Right renal pelvis (tissue), 4 donors: Measurements from ENCODE around the gene NMT1. TPM values are rescaled to one million over a fixed set of nuclear protein-coding genes. Genes with fewer than 3 reads are reported as not detected.
A peak's percentile ranks its signal among the peaks of the same experiment; 100 is the strongest.

Experiments
- DNase-seq, 4 donors: peaks; one replicate each; pipeline ENCODE4 v3.0.0-alpha.2; 2013; ENCODE audit warnings: low read depth in 4 of 4, low spot score in 3 of 4, missing footprints in 1 of 4
- polyA plus RNA-seq, 4 donors: library from polyadenylated mRNA; unstranded; fragments of 120-200 nt; gene quantifications; one replicate each; pipeline ENCODE4 v1.2.1, GENCODE V29; 2013; ENCODE audit not compliant: insufficient read length in 4 of 4

NMT1 gene
- polyA plus RNA-seq, 4 donors: 65.8 to 73.9 (median 67.3) TPM

DNA sequence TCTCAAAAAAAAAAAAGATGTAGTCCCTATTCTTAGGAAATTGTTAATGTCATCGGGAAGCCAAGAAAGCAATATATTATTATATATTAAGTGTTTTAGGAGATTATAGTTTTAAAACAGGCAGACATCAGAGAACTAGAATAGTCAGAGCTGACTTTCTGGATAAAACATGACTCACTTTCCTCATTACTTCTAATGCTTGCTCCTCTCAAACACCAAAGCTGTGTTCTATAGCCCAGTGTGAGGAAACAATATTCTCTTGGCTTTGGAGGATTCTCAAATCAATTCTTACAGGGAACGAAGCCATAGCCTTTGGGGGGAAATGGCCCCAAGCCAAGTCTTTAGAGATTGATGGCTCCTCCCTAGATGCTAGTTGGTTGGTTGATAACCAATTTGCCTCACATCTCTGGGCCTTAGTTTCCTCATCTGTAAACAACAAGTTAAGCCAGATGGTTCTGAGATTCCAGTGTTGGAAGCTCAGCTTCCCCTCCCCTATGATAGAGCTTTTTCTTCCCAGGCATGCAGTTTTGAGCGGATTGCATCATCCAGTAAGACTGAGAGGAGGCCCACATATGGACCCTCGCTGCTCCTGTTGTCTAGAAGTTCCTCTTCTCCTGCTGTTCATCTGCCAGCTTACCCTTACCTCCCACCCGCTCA is 12.4 kb downstream of the NMT1 start:
- no peak for DNase-seq

DNA sequence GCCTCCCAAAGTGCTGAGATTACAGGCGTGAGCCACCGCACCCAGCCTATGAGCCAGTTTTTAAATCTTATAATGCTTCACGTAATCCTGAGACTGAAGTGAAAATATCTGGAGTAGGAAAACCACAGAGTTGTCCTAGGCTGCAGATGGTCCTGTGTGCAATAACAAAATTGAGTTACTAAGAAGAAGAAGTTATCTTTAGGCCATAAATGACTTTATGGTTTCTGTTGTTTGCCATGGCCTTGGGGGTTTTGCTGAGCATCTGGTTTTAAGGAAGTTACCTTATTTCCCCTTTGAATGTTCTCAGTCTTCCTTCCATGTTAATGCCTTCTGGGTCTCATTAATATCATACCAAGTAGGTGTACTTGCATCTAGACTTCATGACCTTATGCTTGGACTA is 16.5 kb downstream of the NMT1 start:
- DNase-seq: no peak

DNA sequence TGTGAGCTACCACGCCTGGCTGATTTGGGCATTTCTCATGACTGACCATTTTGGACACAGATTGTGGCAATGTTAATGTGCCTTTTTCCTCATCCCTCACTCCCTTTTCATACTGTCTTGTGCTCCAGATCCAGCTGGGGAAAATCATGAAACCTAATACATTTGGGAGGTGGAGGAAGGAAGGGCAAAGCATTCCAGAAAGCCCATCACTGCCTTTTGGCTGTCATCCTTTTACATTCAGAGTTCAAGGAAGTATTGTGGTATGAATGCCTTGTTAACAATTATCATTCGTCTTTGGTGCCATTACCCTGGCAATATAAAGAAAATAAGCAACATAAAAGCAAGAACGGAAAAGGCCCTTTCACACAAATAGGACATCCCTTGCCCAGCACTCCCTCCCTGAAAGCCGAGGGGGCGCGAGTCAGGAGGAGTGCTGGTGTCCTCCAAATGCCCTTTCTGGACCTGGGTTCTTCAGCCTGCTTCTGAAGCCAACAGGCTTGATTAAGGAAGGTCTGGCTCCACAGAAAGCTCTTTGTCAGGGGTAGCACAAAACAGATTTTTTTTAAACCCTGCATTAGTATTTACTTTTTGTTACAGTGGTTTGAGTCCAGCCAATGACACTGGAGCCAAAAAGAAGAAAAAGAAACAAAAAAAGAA is 20.1 kb downstream of the NMT1 start:
- no peak for DNase-seq

DNA sequence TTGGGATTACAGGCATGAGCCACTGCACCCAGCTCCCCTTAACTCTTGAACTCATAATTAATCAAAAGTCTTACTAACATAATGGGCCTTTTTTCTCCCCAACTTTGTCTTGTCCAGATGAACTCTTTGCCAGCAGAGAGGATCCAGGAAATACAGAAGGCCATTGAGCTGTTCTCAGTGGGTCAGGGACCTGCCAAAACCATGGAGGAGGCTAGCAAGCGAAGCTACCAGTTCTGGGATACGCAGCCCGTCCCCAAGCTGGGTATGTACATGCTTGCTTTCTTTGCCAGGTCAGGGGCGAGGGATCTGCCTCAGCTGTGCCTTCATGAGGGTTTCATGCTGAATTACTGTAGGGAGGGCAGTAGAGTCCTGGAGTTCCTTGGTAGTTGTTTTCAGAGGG is 25.3 kb downstream of the NMT1 start:
- DNase-seq: no peak

DNA sequence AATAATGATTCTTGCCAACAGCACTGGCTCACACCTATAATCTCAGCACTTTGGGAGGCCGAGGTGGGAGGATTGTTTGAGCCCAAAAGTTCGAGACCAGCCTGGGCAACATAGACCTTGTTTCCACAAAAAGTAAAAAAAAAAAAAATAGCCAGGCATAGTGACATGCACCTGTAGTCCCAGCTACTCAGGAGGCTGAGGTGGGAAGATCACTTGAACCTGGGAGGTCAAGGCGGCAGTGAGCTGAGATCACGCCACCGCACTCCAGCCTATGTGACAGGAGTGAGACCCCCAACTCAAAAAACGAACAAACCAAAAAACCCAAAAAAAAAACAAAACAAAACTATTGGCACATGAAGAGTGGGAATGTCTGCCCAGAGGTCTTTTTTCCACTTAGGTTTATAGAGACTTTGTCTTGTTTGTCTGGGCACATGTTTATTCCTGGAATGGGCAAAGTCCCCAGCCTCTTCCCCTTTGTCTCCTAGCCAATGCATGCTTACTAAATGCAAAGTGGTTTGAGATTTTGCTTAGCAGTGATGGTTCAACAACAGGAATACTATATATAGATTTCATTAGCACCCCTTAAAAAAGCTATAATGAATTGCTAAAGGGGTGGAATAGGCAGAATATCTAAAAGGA is 25.9 kb downstream of the NMT1 start:
- no peak for DNase-seq

DNA sequence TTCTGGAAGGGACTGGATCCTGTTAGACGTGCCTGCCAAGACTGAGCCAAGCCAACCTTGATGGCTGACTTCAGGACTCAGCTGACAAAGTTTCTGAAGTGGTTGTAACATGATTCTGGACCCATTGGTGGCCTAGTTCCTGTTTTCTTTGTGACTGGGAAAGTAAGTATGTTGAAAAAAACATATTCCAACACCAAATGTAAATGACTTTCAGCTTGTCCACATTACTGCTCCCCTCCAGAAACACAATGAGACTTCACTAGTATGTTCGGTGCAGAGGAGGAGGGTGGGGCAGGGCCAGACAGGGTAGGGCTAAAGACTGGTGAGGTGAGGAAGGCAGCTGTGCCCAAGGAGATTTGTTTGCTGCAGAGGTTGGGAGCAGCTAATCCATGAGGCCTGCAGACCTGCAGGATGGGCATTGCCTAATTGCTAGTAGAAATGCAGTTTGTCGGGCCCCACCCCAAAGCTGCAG is 26.4 kb downstream of the NMT1 start:
- no peak for DNase-seq

DNA sequence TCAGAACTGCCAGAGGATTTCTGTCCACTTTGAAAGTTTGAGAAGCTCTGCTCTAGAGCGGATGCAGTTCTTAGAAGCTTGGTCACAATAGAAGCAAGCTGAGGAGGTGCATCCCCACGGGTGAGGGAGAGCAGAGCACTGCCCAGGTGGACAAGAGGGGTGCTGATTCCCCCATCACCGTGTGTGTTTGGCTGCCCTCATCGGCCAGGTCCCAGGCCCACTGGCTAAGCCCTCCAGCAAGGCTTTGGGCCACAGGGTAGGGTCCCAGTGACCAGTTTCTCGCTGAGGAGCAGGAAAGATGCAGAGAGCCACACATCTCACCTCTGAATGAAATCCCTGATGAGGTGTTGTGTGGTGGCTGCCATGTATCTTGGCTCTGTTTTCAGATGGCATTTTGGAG is 26.9 kb downstream of the NMT1 start:
- no peak for DNase-seq

DNA sequence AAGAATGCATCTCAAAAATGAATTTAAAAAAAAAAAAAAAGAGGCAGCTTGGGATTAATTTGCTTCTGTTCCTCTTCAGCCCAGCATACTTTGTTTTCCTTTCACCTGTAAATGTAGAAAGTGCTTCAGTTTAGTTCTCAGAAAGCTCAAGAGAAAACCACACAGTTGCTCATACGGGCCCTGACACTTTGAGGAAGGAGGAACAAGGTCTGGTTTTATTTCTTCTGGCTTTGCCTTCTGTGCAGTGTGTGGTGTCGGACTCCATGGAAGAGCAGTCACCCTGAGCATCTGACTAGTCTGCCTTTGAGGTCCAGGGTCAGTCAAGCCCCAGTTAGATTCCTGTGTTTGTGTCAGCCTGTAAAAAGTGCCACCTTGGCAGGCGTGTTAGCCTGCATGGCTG is 27.6 kb downstream of the NMT1 start:
- no peak for DNase-seq

DNA sequence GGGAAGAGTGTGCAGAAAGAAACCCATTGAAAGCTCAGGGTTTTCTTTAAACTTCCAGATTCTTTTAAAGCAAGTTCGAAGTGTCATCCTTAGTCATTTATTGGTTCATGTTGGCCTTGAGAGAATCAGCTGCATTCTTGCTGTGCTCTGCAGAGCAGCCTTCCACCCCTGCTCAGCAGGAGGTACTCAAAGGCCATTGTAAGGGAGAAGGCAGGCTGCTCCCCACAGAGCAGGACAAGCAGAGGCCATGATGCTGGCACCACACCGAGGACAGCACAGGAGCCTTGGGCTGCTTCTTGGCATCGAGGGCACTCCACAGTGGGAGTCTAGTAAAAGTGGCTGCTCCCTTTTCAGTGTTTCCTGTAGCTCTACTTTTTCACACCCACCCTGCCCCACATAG is 29.6 kb downstream of the NMT1 start:
- no peak for DNase-seq

DNA sequence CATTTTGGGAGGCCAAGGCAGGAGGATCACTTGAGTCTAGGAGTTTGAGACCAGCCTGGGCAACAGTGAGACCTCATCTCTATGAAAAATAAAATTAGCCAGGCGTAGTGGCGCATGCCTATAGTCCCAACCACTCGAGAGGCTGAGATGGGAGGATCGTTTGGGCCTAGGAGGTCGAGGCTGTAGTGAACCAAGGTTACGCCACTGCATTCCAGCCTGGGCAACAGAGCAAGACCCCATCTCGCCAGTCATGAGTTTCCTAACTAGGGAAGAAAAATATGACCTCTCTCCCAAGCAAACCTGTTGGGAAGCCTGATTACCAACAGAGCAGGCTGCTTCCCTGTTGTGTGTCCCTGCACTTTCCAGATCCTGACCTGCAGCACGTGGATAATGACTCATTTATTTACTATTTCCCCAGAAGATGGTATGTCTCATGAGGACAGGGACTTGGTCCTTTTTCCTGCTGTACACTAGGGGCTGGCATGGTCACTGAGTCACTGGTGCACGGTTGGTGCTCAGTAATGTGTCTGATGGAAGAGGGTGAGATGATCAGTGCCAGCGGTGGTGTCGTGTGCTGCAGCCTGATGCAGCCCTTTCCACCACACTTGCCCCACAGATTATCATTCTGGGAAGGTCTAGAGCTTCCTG is 30.8 kb downstream of the NMT1 start:
- no peak for DNase-seq

DNA sequence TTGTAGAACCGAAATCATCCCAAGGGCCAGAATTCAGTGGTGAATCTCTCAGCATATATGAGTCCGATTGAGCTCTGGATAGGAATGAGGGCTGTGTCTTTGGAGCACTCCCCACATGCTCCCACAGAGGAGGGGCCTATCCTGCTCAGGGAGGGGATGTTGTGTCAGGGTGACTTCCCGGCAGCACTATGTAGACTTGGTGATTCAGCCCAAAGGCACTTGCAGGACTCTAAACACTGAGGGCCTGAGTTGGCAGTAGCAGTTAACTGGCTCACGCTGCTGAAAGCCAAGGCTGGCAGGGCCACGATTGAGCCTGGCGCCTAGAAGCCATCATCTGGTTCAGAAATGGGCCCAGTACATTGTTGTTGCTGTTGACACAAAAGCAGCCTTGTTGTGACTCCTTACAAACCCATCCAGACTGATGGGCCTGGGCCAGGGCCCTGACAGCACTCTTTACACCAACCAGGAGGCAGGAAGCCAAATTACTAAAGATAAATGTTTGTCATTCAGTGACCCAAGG is 31.9 kb downstream of the NMT1 start:
- DNase-seq: no peak

DNA sequence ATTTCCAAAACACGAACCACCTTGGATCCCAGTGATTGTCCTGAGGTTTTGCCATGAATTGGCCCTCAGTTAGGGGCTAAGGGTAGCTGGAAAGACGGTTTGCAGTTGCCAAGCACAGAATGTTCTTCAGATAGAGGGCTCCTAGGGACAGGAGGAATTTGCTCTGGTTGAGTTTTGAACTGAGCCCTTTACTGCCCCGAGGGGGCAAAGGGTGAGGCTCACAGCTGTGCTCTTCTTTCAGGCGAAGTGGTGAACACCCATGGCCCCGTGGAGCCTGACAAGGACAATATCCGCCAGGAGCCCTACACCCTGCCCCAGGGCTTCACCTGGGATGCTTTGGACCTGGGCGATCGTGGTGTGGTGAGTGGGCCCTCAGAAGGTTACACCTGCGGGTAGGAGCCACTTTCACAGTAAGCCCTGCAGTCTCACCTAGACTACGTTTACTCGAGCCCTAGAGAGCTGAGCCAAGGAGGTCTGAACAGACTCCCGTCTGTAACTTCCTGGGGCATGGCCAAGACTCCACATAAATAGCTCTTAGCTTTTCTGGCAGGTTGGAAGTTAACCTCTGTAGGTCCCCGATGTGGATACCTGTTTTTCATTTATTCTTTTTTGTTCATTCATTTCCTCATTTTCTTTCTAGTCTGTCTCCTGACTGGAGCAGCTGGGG is 32.5 kb downstream of the NMT1 start:
- DNase-seq: no peak

DNA sequence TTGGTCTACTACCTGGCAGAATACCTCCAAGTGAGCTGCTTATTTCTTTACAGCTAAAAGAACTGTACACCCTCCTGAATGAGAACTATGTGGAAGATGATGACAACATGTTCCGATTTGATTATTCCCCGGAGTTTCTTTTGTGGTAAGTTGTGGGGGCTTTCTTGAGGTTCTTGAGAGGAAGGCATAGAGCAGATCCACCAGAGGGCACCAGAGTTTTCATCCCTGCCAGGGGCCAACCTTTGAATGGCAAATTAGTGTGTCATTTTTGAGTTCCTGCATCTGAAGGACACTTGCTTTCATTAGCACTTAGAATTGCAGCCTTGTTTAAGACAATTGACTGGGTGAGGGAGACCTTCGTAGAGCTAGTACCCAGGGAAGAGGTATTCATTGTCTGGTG is 35.0 kb downstream of the NMT1 start:
- DNase-seq: no peak

DNA sequence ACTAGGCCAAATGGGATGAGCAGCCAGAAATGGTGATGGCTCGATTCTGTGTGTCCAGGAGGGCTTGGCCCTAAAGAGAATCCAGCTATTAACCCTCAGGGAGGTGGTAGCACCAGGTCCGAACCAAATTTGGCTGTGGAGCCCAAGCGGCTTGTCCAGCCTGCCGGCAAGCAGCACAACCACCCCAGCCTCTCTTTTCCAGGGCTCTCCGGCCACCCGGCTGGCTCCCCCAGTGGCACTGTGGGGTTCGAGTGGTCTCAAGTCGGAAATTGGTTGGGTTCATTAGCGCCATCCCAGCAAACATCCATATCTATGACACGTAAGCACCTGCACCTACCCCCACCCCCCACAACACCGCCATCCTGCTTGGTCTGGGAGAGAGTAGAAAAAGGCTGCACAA is 35.8 kb downstream of the NMT1 start:
- DNase-seq: no peak

DNA sequence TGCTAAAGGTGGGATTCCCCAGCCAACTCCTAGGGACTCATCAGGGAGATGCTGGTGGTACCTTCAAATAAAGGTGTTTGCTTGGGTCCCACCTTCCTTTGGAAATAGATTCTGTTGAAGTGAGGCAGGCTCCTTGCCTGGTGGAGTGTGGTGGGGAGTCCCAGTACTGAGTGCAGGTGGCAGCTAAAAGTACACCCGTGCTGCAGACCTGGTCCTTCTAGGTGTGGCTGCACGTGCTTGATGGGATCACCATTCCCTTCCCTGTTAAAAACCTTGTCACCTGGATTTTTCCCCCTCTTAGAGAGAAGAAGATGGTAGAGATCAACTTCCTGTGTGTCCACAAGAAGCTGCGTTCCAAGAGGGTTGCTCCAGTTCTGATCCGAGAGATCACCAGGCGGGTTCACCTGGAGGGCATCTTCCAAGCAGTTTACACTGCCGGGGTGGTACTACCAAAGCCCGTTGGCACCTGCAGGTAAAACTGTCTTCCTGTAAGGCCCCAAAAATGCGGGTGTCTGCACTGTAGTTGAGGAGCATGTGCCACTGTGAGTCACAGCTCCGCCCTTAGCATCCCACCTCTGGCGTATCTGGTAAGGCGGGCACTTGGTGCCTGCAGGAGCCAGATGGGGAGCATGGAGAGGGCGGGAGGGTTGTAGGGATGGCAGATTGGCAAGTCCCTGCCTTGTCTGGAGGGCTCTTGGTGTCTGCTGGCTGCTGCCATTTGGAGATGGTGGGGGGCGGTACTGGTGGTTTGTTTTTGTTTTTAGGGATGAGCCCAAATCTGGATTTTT is 37.2 kb downstream of the NMT1 start:
- DNase-seq: no peak

DNA sequence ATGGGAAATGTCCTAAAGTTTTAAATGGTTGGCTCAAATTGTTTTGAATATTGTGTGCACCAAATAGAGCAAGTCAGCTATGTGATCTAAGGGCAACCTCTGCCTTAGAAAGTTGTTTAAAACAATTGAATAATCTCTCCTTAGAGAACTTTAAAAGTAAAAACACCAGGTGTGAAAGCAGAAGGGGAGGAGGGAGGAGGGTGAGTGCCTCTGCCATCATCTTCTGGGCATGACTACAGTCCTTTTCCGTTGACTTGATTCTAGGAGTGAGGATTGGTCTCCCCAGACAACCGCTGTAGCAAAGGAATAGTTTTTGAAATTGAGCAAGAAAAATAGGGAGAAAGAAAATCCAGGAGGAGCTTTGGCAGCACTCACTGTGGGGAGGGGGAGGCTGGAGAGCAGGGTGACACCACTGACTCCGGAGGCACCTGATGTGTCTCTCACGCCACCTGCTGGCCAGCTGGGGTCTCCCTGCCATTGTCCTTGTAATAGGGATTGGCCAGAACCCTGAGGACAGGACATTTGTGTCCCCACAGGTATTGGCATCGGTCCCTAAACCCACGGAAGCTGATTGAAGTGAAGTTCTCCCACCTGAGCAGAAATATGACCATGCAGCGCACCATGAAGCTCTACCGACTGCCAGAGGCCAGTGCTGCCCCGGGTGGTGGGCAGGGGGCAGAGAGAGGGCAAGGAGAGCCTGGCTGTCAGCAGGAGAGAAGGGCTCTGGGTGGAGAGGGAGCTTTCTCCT is 37.9 kb downstream of the NMT1 start:
- DNase-seq: peak; percentile 61 to 69 (median 65)

DNA sequence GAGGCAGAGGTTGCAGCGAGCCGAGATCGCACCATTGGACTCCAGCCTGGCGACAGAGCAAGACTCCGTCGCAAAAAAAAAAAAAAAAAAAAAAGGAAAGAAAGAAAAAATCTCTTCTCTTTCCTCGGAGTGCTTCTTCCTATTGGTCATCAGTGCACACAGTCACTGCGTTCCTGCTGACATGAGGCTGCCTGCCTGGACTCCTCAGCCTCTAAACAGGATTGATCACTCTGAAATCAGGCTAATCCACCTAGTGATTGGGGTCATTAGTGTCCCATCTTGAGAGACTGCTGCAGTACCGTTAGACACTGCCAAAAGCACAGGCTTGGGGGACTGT is 40.4 kb downstream of the NMT1 start:
- DNase-seq: no peak

DNA sequence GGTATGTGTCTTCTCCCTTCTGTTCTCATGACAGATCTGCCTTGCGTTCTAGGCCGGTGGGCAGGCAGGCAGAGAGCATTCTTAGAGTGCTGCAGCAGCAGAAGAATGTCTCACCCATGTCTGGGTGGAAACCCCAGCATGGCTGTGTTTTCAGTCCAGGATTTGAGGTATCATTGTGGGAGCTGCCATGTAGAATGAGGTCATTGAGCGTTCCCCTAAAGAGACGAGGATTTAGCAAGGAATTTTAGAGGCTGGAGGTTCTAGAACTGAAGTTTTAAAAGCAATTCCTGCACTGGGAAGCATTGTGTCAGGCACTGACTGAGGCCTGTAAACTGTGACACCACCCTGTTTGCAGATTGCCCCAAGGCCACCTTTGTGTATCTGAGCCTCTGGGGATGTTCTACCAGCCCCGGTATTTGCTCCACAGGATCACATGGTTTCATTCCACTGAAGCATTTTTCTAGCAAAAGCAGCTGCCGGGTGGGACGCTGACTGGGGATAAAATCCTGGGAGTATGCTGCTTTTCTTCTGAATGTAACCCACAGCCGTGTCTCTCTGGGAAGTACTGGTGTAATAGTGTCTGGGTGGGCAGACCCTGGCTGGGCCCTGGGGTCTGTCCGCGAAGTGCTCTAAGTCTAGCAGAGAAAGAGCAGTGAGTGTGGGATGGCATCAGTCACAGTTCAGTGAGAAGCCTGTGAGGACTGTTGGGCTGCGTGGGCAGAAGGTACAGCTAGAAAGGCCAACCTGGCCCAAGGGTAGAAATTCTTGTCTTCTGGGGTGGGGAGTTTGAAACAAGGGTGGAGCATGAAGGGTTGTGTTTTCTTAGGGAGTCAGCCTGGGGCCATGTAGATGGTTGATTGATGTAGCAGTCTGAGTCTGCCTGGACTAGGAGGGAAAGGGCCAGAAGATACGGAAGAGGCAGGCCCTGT is 41.0 kb downstream of the NMT1 start:
- no peak for DNase-seq
